CD4-positive, alpha-beta T cell (primary cell): Measurements from ENCODE around the gene BDNF. TPM values are rescaled to one million over a fixed set of nuclear protein-coding genes. Genes with fewer than 3 reads are reported as not detected.

Experiments
- ATAC-seq: fragments of 200-7000 bp; cut with Tn5 transposase; one replicate; pipeline ENCODE4 v1.10.0; 2022; ENCODE audit warnings: mild to moderate bottlenecking; ENCODE audit not compliant: poor library complexity
- CTCF ChIA-PET: fragments of 350-600 bp; sonication (Branson Sonifier 250); formaldehyde crosslinking; loops from one replicate; lab custom pipeline; 2021; ENCODE audit warnings: antibody characterized with exemption, inconsistent platforms; lab: Charles Lee
- POLR2A ChIA-PET: fragments of 350-600 bp; sonication (Branson Sonifier 250); formaldehyde crosslinking; loops from one replicate; lab custom pipeline; 2021; ENCODE audit warnings: antibody characterized with exemption, inconsistent platforms; lab: Charles Lee
- DNase-seq, 14 experiments: peaks; one replicate each; pipeline ENCODE4 v3.0.0-alpha.2; 2013 to 2020; ENCODE audit warnings: mixed read lengths in 2 of 14
- H3K27ac ChIP-seq, 2 donors: one replicate each; pipeline versions ENCODE4 v1.5.1 to v1.7.0; 2013; ENCODE audit warnings: low read length in 2 of 2, low read depth in 1 of 2, mild to moderate bottlenecking in 1 of 2
- H3K27me3 ChIP-seq, 2 experiments: 1 replicate in 1 of 2; 2 replicates in 1 of 2; pipeline versions ENCODE4 v1.6.1 to v1.7.0; 2013; ENCODE audit warnings: low read length in 2 of 2, control low read depth in 1 of 2, mild to moderate bottlenecking in 1 of 2, moderate library complexity in 1 of 2; ENCODE audit not compliant: insufficient read depth in 2 of 2, control insufficient read depth in 1 of 2
- H3K36me3 ChIP-seq: one replicate; pipeline ENCODE4 v1.6.1; 2013; ENCODE audit warnings: low read length, control low read depth; ENCODE audit not compliant: insufficient read depth
- H3K4me1 ChIP-seq: one replicate; pipeline ENCODE4 v1.6.1; 2013; ENCODE audit warnings: low read length, control low read depth; ENCODE audit not compliant: insufficient read depth
- H3K4me3 ChIP-seq: one replicate; pipeline ENCODE4 v1.5.1; 2013; ENCODE audit warnings: mild to moderate bottlenecking, low read length, moderate library complexity
- H3K9me3 ChIP-seq, 2 experiments: 1 replicate in 1 of 2; 2 replicates in 1 of 2; pipeline versions ENCODE4 v1.6.1 to v1.7.0; 2013; ENCODE audit warnings: low read length in 2 of 2, mild to moderate bottlenecking in 2 of 2, control low read depth in 1 of 2, moderate library complexity in 1 of 2; ENCODE audit not compliant: control insufficient read depth in 1 of 2, insufficient read depth in 1 of 2
- H3K27ac Mint-ChIP-seq: one replicate; pipeline ENCODE4 v1.8.0; 2020; ENCODE audit warnings: mixed read lengths
- H3K27me3 Mint-ChIP-seq: one replicate; pipeline ENCODE4 v1.8.0; 2021; ENCODE audit warnings: mixed read lengths
- H3K36me3 Mint-ChIP-seq: one replicate; pipeline ENCODE4 v1.8.0; 2021; ENCODE audit warnings: low read depth, mixed read lengths
- H3K4me1 Mint-ChIP-seq: one replicate; pipeline ENCODE4 v1.8.0; 2021; ENCODE audit warnings: low read depth, mixed read lengths
- H3K4me3 Mint-ChIP-seq: one replicate; pipeline ENCODE4 v1.8.0; 2020; ENCODE audit warnings: mild to moderate bottlenecking, mixed read lengths
- H3K9me3 Mint-ChIP-seq: one replicate; pipeline ENCODE4 v1.8.0; 2020; ENCODE audit warnings: mixed read lengths
- intact Hi-C, 2 experiments: fragments of 100-400 bp; cut with DNase I in 1 of 2; cut with micrococcal nuclease in 1 of 2; formaldehyde crosslinking; loops; one replicate each; pipeline versions ENCODE4 v1.15.1 to v1.9.0; 2023 to 2025; cut with DNase I, micrococcal nuclease
- total RNA-seq, 174 experiments: library from RNA in 2 of 174; stranded (reverse) in 2 of 174; gene quantifications; one replicate each; pipeline ENCODE4 v1.2.3 and lab custom pipeline; 2021 to 2026
- TF ChIP-seq, protein P1 (sequence below): fragments of 200-600 bp; IDR thresholded peaks from one replicate; pipeline ENCODE4 v1.8.0; 2022; ENCODE audit warnings: antibody characterized with exemption, mild to moderate bottlenecking

BDNF gene
- total RNA-seq, 2 experiments from 2014 or later: not detected

- CTCF ChIA-PET: no interaction called here
- no peaks in the 10 kb centered on the region for H3K36me3 Mint-ChIP-seq
Observed at GRCh38 chr11:27726981-27727380, 26.7 kb upstream of the BDNF start.

GRCh38 chr11:27723687-27724086, 23.4 kb upstream of the BDNF start:
- Histone ChIP-seq H3K36me3 (no peaks in the 10 kb centered on the region), H3K4me3 (no peak overlapping the region), H3K9me3 (peaks cover 13 to 35% of the 10 kb centered on the region in 2 experiments), H3K4me1 (peaks cover 4% of the 10 kb centered on the region), H3K27me3 (peaks cover 33 to 58% of the 10 kb centered on the region in 2 experiments), H3K27ac (no peak overlapping the region)
- Mint-ChIP-seq H3K27me3 (peaks cover 61% of the 10 kb centered on the region), H3K9me3 (peaks cover 11% of the 10 kb centered on the region), H3K27ac (no peak overlapping the region), H3K4me1 (peaks cover 5% of the 10 kb centered on the region), H3K4me3 (no peak overlapping the region), H3K36me3 (no peaks in the 10 kb centered on the region)
- ChIA-PET POLR2A (no interaction called here), CTCF (no interaction called here)
- TF ChIP-seq, protein P1, sequence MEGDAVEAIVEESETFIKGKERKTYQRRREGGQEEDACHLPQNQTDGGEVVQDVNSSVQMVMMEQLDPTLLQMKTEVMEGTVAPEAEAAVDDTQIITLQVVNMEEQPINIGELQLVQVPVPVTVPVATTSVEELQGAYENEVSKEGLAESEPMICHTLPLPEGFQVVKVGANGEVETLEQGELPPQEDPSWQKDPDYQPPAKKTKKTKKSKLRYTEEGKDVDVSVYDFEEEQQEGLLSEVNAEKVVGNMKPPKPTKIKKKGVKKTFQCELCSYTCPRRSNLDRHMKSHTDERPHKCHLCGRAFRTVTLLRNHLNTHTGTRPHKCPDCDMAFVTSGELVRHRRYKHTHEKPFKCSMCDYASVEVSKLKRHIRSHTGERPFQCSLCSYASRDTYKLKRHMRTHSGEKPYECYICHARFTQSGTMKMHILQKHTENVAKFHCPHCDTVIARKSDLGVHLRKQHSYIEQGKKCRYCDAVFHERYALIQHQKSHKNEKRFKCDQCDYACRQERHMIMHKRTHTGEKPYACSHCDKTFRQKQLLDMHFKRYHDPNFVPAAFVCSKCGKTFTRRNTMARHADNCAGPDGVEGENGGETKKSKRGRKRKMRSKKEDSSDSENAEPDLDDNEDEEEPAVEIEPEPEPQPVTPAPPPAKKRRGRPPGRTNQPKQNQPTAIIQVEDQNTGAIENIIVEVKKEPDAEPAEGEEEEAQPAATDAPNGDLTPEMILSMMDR: no peak
- intact Hi-C loops: no loop called here
- DNase-seq (no peak), ATAC-seq (no peak)

More at GRCh38 chr11:27726981-27727380, 26.7 kb upstream of the BDNF start:
- H3K27me3 Mint-ChIP-seq: peaks cover 32% of the 10 kb centered on the region
- Histone ChIP-seq H3K36me3 (no peaks in the 10 kb centered on the region), H3K27ac (no peak overlapping the region), H3K4me1 (peaks cover 2% of the 10 kb centered on the region), H3K4me3 (no peak overlapping the region), H3K27me3 (peaks cover 4 to 27% of the 10 kb centered on the region in 2 experiments), H3K9me3 (peaks cover 0 to 12% of the 10 kb centered on the region in 2 experiments)
- no peak for DNase-seq
- H3K4me3 Mint-ChIP-seq: no peak overlapping the region
- intact Hi-C loops: no loop called here
- peaks cover 4% of the 10 kb centered on the region for H3K9me3 Mint-ChIP-seq
- no peaks in the 10 kb centered on the region for H3K4me1 Mint-ChIP-seq
- H3K27ac Mint-ChIP-seq: no peak overlapping the region
- no peak for ATAC-seq
- TF ChIP-seq, protein P1: no peak
- POLR2A ChIA-PET: no interaction called here

DNA sequence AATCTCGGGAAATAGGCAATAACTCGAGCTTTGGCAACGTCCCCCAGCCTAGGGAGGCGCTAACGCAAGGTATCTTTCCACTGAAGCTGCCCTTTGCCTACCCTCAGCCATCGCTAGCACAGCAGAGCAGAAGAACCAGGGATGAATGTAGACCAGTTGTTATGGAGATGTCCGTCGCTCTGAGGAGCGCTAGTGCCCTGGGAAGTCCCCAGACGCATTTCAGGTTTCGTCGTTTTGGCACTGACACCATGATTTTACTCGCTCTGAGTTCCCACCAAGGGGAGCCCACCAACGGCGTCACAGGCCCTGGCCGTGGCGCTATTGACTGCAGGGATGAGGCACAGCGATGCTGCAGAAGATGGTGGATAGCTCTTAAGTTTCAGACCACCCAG, 22.7 kb upstream of the BDNF start:
- H3K4me3 Mint-ChIP-seq: no peak overlapping the region
- ChIA-PET POLR2A (no interaction called here), CTCF (no interaction called here)
- H3K27ac Mint-ChIP-seq: no peak overlapping the region
- ATAC-seq (no peak), DNase-seq (no peak)
- peaks cover 67% of the 10 kb centered on the region for H3K27me3 Mint-ChIP-seq
- Histone ChIP-seq H3K36me3 (no peaks in the 10 kb centered on the region), H3K27me3 (peaks cover 35 to 62% of the 10 kb centered on the region in 2 experiments), H3K9me3 (peaks cover 13 to 35% of the 10 kb centered on the region in 2 experiments), H3K4me3 (no peak overlapping the region), H3K4me1 (peaks cover 4% of the 10 kb centered on the region), H3K27ac (no peak overlapping the region)
- H3K4me1 Mint-ChIP-seq: peaks cover 5% of the 10 kb centered on the region
- TF ChIP-seq, protein P1: no peak
- intact Hi-C loops: no loop called here
- H3K36me3 Mint-ChIP-seq: no peaks in the 10 kb centered on the region
- peaks cover 11% of the 10 kb centered on the region for H3K9me3 Mint-ChIP-seq
